IgD-negative memory B cell (primary cell): ENCODE data around the gene PTPN3. TPM values are rescaled to one million over a fixed set of nuclear protein-coding genes. Genes with fewer than 3 reads are reported as not detected.
"Not testable (repeated sequence)": the region's sequence is repeated elsewhere in the genome, so short reads cannot be mapped to it uniquely, and the experiment has no call there.

ENCODE experiments used
- H3K27ac Mint-ChIP-seq, 3 donors: one replicate each; pipeline ENCODE4 v1.8.0; 2020 to 2022; ENCODE audit warnings: mild to moderate bottlenecking in 3 of 3, mixed read lengths in 3 of 3, moderate library complexity in 1 of 3
- H3K27me3 Mint-ChIP-seq: one replicate; pipeline ENCODE4 v1.8.0; 2021; ENCODE audit warnings: mixed read lengths
- H3K36me3 Mint-ChIP-seq: one replicate; pipeline ENCODE4 v1.8.0; 2020; ENCODE audit warnings: mild to moderate bottlenecking, mixed read lengths
- H3K4me1 Mint-ChIP-seq, 3 donors: one replicate each; pipeline ENCODE4 v1.8.0; 2020 to 2022; ENCODE audit warnings: mixed read lengths in 3 of 3, mild to moderate bottlenecking in 1 of 3
- H3K4me3 Mint-ChIP-seq, 4 donors: one replicate each; pipeline ENCODE4 v1.8.0; 2020 to 2022; ENCODE audit warnings: mild to moderate bottlenecking in 4 of 4, mixed read lengths in 4 of 4, moderate library complexity in 3 of 4
- H3K9me3 Mint-ChIP-seq, 3 donors: one replicate each; pipeline ENCODE4 v1.8.0; 2020 to 2021; ENCODE audit warnings: mixed read lengths in 3 of 3, mild to moderate bottlenecking in 1 of 3
- polyA plus RNA-seq: library from polyadenylated mRNA; unstranded; fragments of 300-500 nt; fragmentation: Illumina TruSeq; gene quantifications from one replicate; pipeline ENCODE4 v1.2.3, GENCODE V29; 2021

Gene PTPN3
- polyA plus RNA-seq, 1 donor from 2014 or later: not detected

GRCh38 chr9:109512170-109512756 lies 14.2 kb upstream of the PTPN3 start:
- no peaks in the 10 kb centered on the region for H3K36me3 Mint-ChIP-seq
- H3K9me3 Mint-ChIP-seq: no peaks in the 10 kb centered on the region
- H3K27me3 Mint-ChIP-seq: peaks cover 14% of the 10 kb centered on the region
- H3K27ac Mint-ChIP-seq: no peak overlapping the region
- no peak overlapping the region for H3K4me3 Mint-ChIP-seq
- no peaks in the 10 kb centered on the region for H3K4me1 Mint-ChIP-seq

- H3K9me3 Mint-ChIP-seq: no peaks in the 10 kb centered on the region
- no peak overlapping the region for H3K4me3 Mint-ChIP-seq
- no peak overlapping the region for H3K27ac Mint-ChIP-seq
- peaks cover 17% of the 10 kb centered on the region for H3K27me3 Mint-ChIP-seq
- no peaks in the 10 kb centered on the region for H3K36me3 Mint-ChIP-seq
- H3K4me1 Mint-ChIP-seq: peaks cover 0 to 2% (median 0%) of the 10 kb centered on the region in 3 donors
Measured at GRCh38 chr9:109510506-109510905, 12.4 kb upstream of the PTPN3 start.

- not testable (repeated sequence) for H3K9me3 Mint-ChIP-seq, H3K4me3 Mint-ChIP-seq, H3K27ac Mint-ChIP-seq, H3K4me1 Mint-ChIP-seq, H3K36me3 Mint-ChIP-seq
- H3K27me3 Mint-ChIP-seq: peaks cover 16% of the 10 kb centered on the region
Measured at GRCh38 chr9:109510042-109510441, 11.9 kb upstream of the PTPN3 start.

GRCh38 chr9:109509611-109510010 lies 11.5 kb upstream of the PTPN3 start:
- Mint-ChIP-seq H3K4me3 (no peak overlapping the region), H3K36me3 (no peaks in the 10 kb centered on the region), H3K4me1 (peaks cover 0 to 2% (median 0%) of the 10 kb centered on the region in 3 donors), H3K27me3 (peaks cover 19% of the 10 kb centered on the region), H3K9me3 (no peaks in the 10 kb centered on the region), H3K27ac (no peak overlapping the region)

- peak overlapping the region in 1 of 4 donors; percentile 57 for H3K4me3 Mint-ChIP-seq
- peaks cover 0 to 2% (median 0%) of the 10 kb centered on the region in 3 donors for H3K4me1 Mint-ChIP-seq
- no peaks in the 10 kb centered on the region for H3K9me3 Mint-ChIP-seq
- H3K36me3 Mint-ChIP-seq: no peaks in the 10 kb centered on the region
- no peak overlapping the region for H3K27ac Mint-ChIP-seq
- H3K27me3 Mint-ChIP-seq: peaks cover 23% of the 10 kb centered on the region
Measured at GRCh38 chr9:109507421-109507838, 9.3 kb upstream of the PTPN3 start.

GRCh38 chr9:109506097-109506712 lies 8.1 kb upstream of the PTPN3 start:
- H3K36me3 Mint-ChIP-seq: no peaks in the 10 kb centered on the region
- no peak overlapping the region for H3K4me3 Mint-ChIP-seq
- H3K9me3 Mint-ChIP-seq: no peaks in the 10 kb centered on the region
- H3K27me3 Mint-ChIP-seq: peaks cover 24% of the 10 kb centered on the region
- H3K4me1 Mint-ChIP-seq: peaks cover 0 to 2% (median 2%) of the 10 kb centered on the region in 3 donors
- no peak overlapping the region for H3K27ac Mint-ChIP-seq

- H3K27ac Mint-ChIP-seq: no peak overlapping the region
- no peaks in the 10 kb centered on the region for H3K36me3 Mint-ChIP-seq
- H3K4me1 Mint-ChIP-seq: peaks cover 0 to 4% (median 2%) of the 10 kb centered on the region in 3 donors
- H3K4me3 Mint-ChIP-seq: no peak overlapping the region
- no peaks in the 10 kb centered on the region for H3K9me3 Mint-ChIP-seq
- H3K27me3 Mint-ChIP-seq: peaks cover 33% of the 10 kb centered on the region
Measured at GRCh38 chr9:109504689-109505088, 6.6 kb upstream of the PTPN3 start.

GRCh38 chr9:109500421-109500974 lies 2.4 kb upstream of the PTPN3 start:
- peak overlapping the region in 1 of 4 donors; percentile 39 for H3K4me3 Mint-ChIP-seq
- peaks cover 6 to 10% (median 7%) of the 10 kb centered on the region in 3 donors for H3K4me1 Mint-ChIP-seq
- no peaks in the 10 kb centered on the region for H3K9me3 Mint-ChIP-seq
- H3K27me3 Mint-ChIP-seq: peaks cover 48% of the 10 kb centered on the region
- H3K27ac Mint-ChIP-seq: no peak overlapping the region
- no peaks in the 10 kb centered on the region for H3K36me3 Mint-ChIP-seq

- no peaks in the 10 kb centered on the region for H3K9me3 Mint-ChIP-seq
- H3K4me3 Mint-ChIP-seq: no peak overlapping the region
- peaks cover 6 to 10% (median 7%) of the 10 kb centered on the region in 3 donors for H3K4me1 Mint-ChIP-seq
- H3K27me3 Mint-ChIP-seq: peaks cover 47% of the 10 kb centered on the region
- no peaks in the 10 kb centered on the region for H3K36me3 Mint-ChIP-seq
- no peak overlapping the region for H3K27ac Mint-ChIP-seq
Measured at GRCh38 chr9:109499631-109500410, 1.7 kb upstream of the PTPN3 start.

- no peak overlapping the region for H3K27ac Mint-ChIP-seq
- no peak overlapping the region for H3K4me3 Mint-ChIP-seq
- no peaks in the 10 kb centered on the region for H3K9me3 Mint-ChIP-seq
- peaks cover 6 to 10% (median 7%) of the 10 kb centered on the region in 3 donors for H3K4me1 Mint-ChIP-seq
- no peaks in the 10 kb centered on the region for H3K36me3 Mint-ChIP-seq
- peaks cover 49% of the 10 kb centered on the region for H3K27me3 Mint-ChIP-seq
Measured at GRCh38 chr9:109499093-109499630, 1.1 kb upstream of the PTPN3 start.

GRCh38 chr9:109497226-109498153 lies 617 bp downstream of the PTPN3 start:
- peaks cover 6 to 10% (median 7%) of the 10 kb centered on the region in 3 donors for H3K4me1 Mint-ChIP-seq
- peak overlapping the region in 1 of 4 donors; percentile 17 for H3K4me3 Mint-ChIP-seq
- peaks cover 2% of the 10 kb centered on the region for H3K36me3 Mint-ChIP-seq
- no peaks in the 10 kb centered on the region for H3K9me3 Mint-ChIP-seq
- no peak overlapping the region for H3K27ac Mint-ChIP-seq
- peaks cover 49% of the 10 kb centered on the region for H3K27me3 Mint-ChIP-seq

GRCh38 chr9:109496841-109497225 lies 1.3 kb downstream of the PTPN3 start:
- no peak overlapping the region for H3K27ac Mint-ChIP-seq
- H3K27me3 Mint-ChIP-seq: peaks cover 45% of the 10 kb centered on the region
- H3K4me3 Mint-ChIP-seq: no peak overlapping the region
- H3K9me3 Mint-ChIP-seq: no peaks in the 10 kb centered on the region
- H3K36me3 Mint-ChIP-seq: peaks cover 2% of the 10 kb centered on the region
- peaks cover 6 to 10% (median 7%) of the 10 kb centered on the region in 3 donors for H3K4me1 Mint-ChIP-seq

GRCh38 chr9:109496218-109496617 lies 1.9 kb downstream of the PTPN3 start:
- H3K36me3 Mint-ChIP-seq: peaks cover 2% of the 10 kb centered on the region
- H3K27ac Mint-ChIP-seq: no peak overlapping the region
- peaks cover 6 to 8% (median 7%) of the 10 kb centered on the region in 3 donors for H3K4me1 Mint-ChIP-seq
- peaks cover 45% of the 10 kb centered on the region for H3K27me3 Mint-ChIP-seq
- H3K9me3 Mint-ChIP-seq: no peaks in the 10 kb centered on the region
- peak overlapping the region in 1 of 4 donors; percentile 3 for H3K4me3 Mint-ChIP-seq

GRCh38 chr9:109493648-109494047 lies 4.5 kb downstream of the PTPN3 start:
- no peak overlapping the region for H3K27ac Mint-ChIP-seq
- H3K4me1 Mint-ChIP-seq: peaks cover 1 to 3% (median 3%) of the 10 kb centered on the region in 3 donors
- H3K4me3 Mint-ChIP-seq: no peak overlapping the region
- no peaks in the 10 kb centered on the region for H3K9me3 Mint-ChIP-seq
- peaks cover 30% of the 10 kb centered on the region for H3K27me3 Mint-ChIP-seq
- peaks cover 2% of the 10 kb centered on the region for H3K36me3 Mint-ChIP-seq
